ENCODE data around the gene UGT1A8. TPM values are rescaled to one million over a fixed set of nuclear protein-coding genes. Genes with fewer than 3 reads are reported as not detected.
A peak's percentile ranks its signal among the peaks of the same experiment; 100 is the strongest.

Gene UGT1A8
- total RNA-seq, 1 experiment from 2014 or later = not detected

- H3K27ac Mint-ChIP-seq (ENCODE audit: unreplicated experiment) = no peak overlapping the region
- H3K36me3 Mint-ChIP-seq (ENCODE audit: insufficient read depth, unreplicated experiment) = peaks cover 22% of the 10 kb centered on the region
- peaks cover 4% of the 10 kb centered on the region for H3K9me3 Mint-ChIP-seq (ENCODE audit: low read depth, unreplicated experiment)
- H3K27me3 Mint-ChIP-seq (ENCODE audit: unreplicated experiment) = no peaks in the 10 kb centered on the region
- intact Hi-C loops (cut with micrococcal nuclease; ENCODE audit: unreplicated experiment) = no loop called here
- BruUV-seq (replicated peaks) = no TSS peak
- no peak for DNase-seq
- H3K4me3 Mint-ChIP-seq (ENCODE audit: low read depth, unreplicated experiment) = no peak overlapping the region
- CTCF ChIA-PET = no interaction called here
- peaks cover 44% of the 10 kb centered on the region for H3K4me1 Mint-ChIP-seq (ENCODE audit: low read depth, unreplicated experiment)
- no peak for TF ChIP-seq CTCF (IDR thresholded peaks at IDR 0.05; ENCODE audit: unreplicated experiment)
Measured at GRCh38 chr2:233754872-233755611, 137.6 kb downstream of the UGT1A8 start.

GRCh38 chr2:233756429-233757081, 139.1 kb downstream of the UGT1A8 start:
- DNase-seq = peak; percentile 32
- TF ChIP-seq CTCF (IDR thresholded peaks at IDR 0.05; ENCODE audit: unreplicated experiment) = no peak

GRCh38 chr2:233758141-233758540, 140.7 kb downstream of the UGT1A8 start:
- no peak for TF ChIP-seq CTCF (IDR thresholded peaks at IDR 0.05; ENCODE audit: unreplicated experiment)
- Mint-ChIP-seq H3K36me3 (ENCODE audit: insufficient read depth, unreplicated experiment) (peaks cover 25% of the 10 kb centered on the region), H3K9me3 (ENCODE audit: low read depth, unreplicated experiment) (no peaks in the 10 kb centered on the region), H3K4me1 (ENCODE audit: low read depth, unreplicated experiment) (peaks cover 65% of the 10 kb centered on the region), H3K27me3 (ENCODE audit: unreplicated experiment) (no peaks in the 10 kb centered on the region), H3K4me3 (ENCODE audit: low read depth, unreplicated experiment) (no peak overlapping the region), H3K27ac (ENCODE audit: unreplicated experiment) (peak overlapping the region; percentile 81)
- CTCF ChIA-PET = no interaction called here
- intact Hi-C loops (cut with micrococcal nuclease; ENCODE audit: unreplicated experiment) = no loop called here
- no peak for DNase-seq
- BruUV-seq (replicated peaks) = no TSS peak

More at GRCh38 chr2:233756429-233757081, 139.1 kb downstream of the UGT1A8 start:
- peaks cover 2% of the 10 kb centered on the region for H3K9me3 Mint-ChIP-seq (ENCODE audit: low read depth, unreplicated experiment)
- no peaks in the 10 kb centered on the region for H3K27me3 Mint-ChIP-seq (ENCODE audit: unreplicated experiment)
- H3K4me3 Mint-ChIP-seq (ENCODE audit: low read depth, unreplicated experiment) = peak overlapping the region; percentile 1
- CTCF ChIA-PET = no interaction called here
- H3K36me3 Mint-ChIP-seq (ENCODE audit: insufficient read depth, unreplicated experiment) = peaks cover 30% of the 10 kb centered on the region
- intact Hi-C loops (cut with micrococcal nuclease; ENCODE audit: unreplicated experiment) = no loop called here
- no TSS peak for BruUV-seq (replicated peaks)
- H3K27ac Mint-ChIP-seq (ENCODE audit: unreplicated experiment) = peak overlapping the region; percentile 8
- peaks cover 52% of the 10 kb centered on the region for H3K4me1 Mint-ChIP-seq (ENCODE audit: low read depth, unreplicated experiment)

- peaks cover 25% of the 10 kb centered on the region for H3K36me3 Mint-ChIP-seq (ENCODE audit: insufficient read depth, unreplicated experiment)
- TF ChIP-seq CTCF (IDR thresholded peaks at IDR 0.05; ENCODE audit: unreplicated experiment) = no peak
- H3K27me3 Mint-ChIP-seq (ENCODE audit: unreplicated experiment) = no peaks in the 10 kb centered on the region
- H3K27ac Mint-ChIP-seq (ENCODE audit: unreplicated experiment) = peak overlapping the region; percentile 81
- H3K4me1 Mint-ChIP-seq (ENCODE audit: low read depth, unreplicated experiment) = peaks cover 73% of the 10 kb centered on the region
- H3K4me3 Mint-ChIP-seq (ENCODE audit: low read depth, unreplicated experiment) = no peak overlapping the region
- CTCF ChIA-PET = no interaction called here
- H3K9me3 Mint-ChIP-seq (ENCODE audit: low read depth, unreplicated experiment) = no peaks in the 10 kb centered on the region
- no peak for DNase-seq
- intact Hi-C loops (cut with micrococcal nuclease; ENCODE audit: unreplicated experiment) = no loop called here
- BruUV-seq (replicated peaks) = no TSS peak
Measured at GRCh38 chr2:233758849-233759248, 141.4 kb downstream of the UGT1A8 start.
